GM12873 (cell line): ENCODE results near the gene ITGB4.

Experiments
- CTCF ChIP-seq: IDR thresholded peaks from 2 replicates; pipeline ENCODE4 v1.5.1; 2012; ENCODE audit warnings: low read depth, mild to moderate bottlenecking, moderate library complexity, low read length, control low read depth; ENCODE audit not compliant: insufficient read depth; ENCODE audit errors: missing control alignments

Gene ITGB4

GRCh38 chr17:75691801-75692626, 29.2 kb upstream of the ITGB4 start:
- no peak for TF ChIP-seq CTCF

GRCh38 chr17:75692976-75693375, 28.3 kb upstream of the ITGB4 start:
- TF ChIP-seq CTCF = no peak

- TF ChIP-seq CTCF = no peak
Measured at GRCh38 chr17:75693500-75694481, 27.5 kb upstream of the ITGB4 start.

GRCh38 chr17:75694536-75694935, 26.7 kb upstream of the ITGB4 start:
- TF ChIP-seq CTCF = no peak

- no peak for TF ChIP-seq CTCF
Measured at GRCh38 chr17:75695141-75695829, 26.0 kb upstream of the ITGB4 start.

- TF ChIP-seq CTCF = no peak
Measured at GRCh38 chr17:75695830-75696271, 25.4 kb upstream of the ITGB4 start.
